OCI-LY3 (cell line): ENCODE data around the gene CDON.

ENCODE experiments used
- H2AFZ ChIP-seq: fragments of 200-600, 300-600 bp; shearing (Covaris generic); 2 replicates; pipeline ENCODE4 v1.6.0; 2014; ENCODE audit warnings: antibody characterized with exemption, low read depth, low read length
- H3K27ac ChIP-seq: fragments of 200-600, 300-600 bp; sonication (generic); 2 replicates; pipeline ENCODE4 v1.5.1; 2014; ENCODE audit warnings: mild to moderate bottlenecking, low read length, moderate library complexity, mixed read lengths
- H3K27me3 ChIP-seq: fragments of 200-600, 300-600 bp; sonication (generic); 2 replicates; pipeline ENCODE4 v1.6.1; 2014; ENCODE audit warnings: low read depth, low read length, mixed read lengths
- H3K36me3 ChIP-seq: fragments of 200-600, 300-600 bp; sonication (generic); replicated peaks from 2 replicates; pipeline ENCODE3; 2014; ENCODE audit warnings: low read depth, low read length, mixed read lengths
- H3K4me1 ChIP-seq: fragments of 300-600, 200-600 bp; sonication (generic); 2 replicates; pipeline ENCODE4 v1.6.1; 2014; ENCODE audit warnings: low read length, mixed read lengths
- H3K4me2 ChIP-seq: fragments of 200-600, 300-600 bp; sonication (generic); 2 replicates; pipeline ENCODE4 v1.6.1; 2014; ENCODE audit warnings: low read length, mixed read lengths
- H3K4me3 ChIP-seq: fragments of 300-600, 200-600 bp; sonication (generic); 2 replicates; pipeline ENCODE4 v1.5.1; 2014; ENCODE audit warnings: antibody characterized with exemption, mild to moderate bottlenecking, low read length, moderate library complexity
- H3K79me2 ChIP-seq: fragments of 300-600, 200-600 bp; shearing (Covaris generic); 2 replicates; pipeline ENCODE4 v1.6.1; 2014; ENCODE audit warnings: mild to moderate bottlenecking, low read length, mixed read lengths
- H3K9ac ChIP-seq: fragments of 300-600, 200-600 bp; shearing (Covaris generic); 2 replicates; pipeline ENCODE4 v1.6.0; 2014; ENCODE audit warnings: mild to moderate bottlenecking, low read length, moderate library complexity
- H3K9me3 ChIP-seq: fragments of 200-600, 300-600 bp; shearing (Covaris generic); 2 replicates; pipeline ENCODE4 v1.6.1; 2014; ENCODE audit warnings: low read length, mixed read lengths; ENCODE audit not compliant: insufficient read depth
- H4K20me1 ChIP-seq: fragments of 200-600, 300-600 bp; sonication (generic); 2 replicates; pipeline ENCODE4 v1.6.1; 2016; ENCODE audit warnings: low read length, mixed read lengths; ENCODE audit not compliant: insufficient read depth
- CTCF ChIP-seq: fragments of 200-600, 300-600 bp; sonication (generic); IDR thresholded peaks from 2 replicates; pipeline ENCODE4 v1.5.1; 2014; ENCODE audit warnings: antibody characterized with exemption, low read length, low read depth
- EZH2phosphoT487 ChIP-seq: fragments of 200-600 bp; shearing (Covaris generic); IDR thresholded peaks from 2 replicates; pipeline ENCODE4 v1.6.1; 2018; ENCODE audit warnings: antibody characterized with exemption, mixed run types, low read depth

Gene CDON

GRCh38 chr11:126082251-126083109 is 19.8 kb upstream of the CDON start:
- Histone ChIP-seq H3K79me2 (no peaks in the 10 kb centered on the region), H3K36me3 (no peaks in the 10 kb centered on the region), H3K9me3 (no peaks in the 10 kb centered on the region), H2AFZ (no peak overlapping the region), H3K4me1 (no peaks in the 10 kb centered on the region), H3K27ac (no peak overlapping the region), H3K4me2 (no peak overlapping the region), H3K4me3 (no peak overlapping the region), H3K9ac (no peak overlapping the region), H3K27me3 (no peaks in the 10 kb centered on the region), H4K20me1 (no peaks in the 10 kb centered on the region)
- TF ChIP-seq EZH2phosphoT487, result no peak
- no peak for TF ChIP-seq CTCF

- Histone ChIP-seq H3K27me3 (no peaks in the 10 kb centered on the region), H3K79me2 (no peaks in the 10 kb centered on the region), H3K36me3 (no peaks in the 10 kb centered on the region), H3K4me2 (no peak overlapping the region), H3K27ac (no peak overlapping the region), H3K4me1 (no peaks in the 10 kb centered on the region), H3K4me3 (no peak overlapping the region), H2AFZ (no peak overlapping the region), H3K9me3 (no peaks in the 10 kb centered on the region), H4K20me1 (no peaks in the 10 kb centered on the region), H3K9ac (no peak overlapping the region)
- no peak for TF ChIP-seq EZH2phosphoT487
- no peak for TF ChIP-seq CTCF
Observed at GRCh38 chr11:126081915-126082250, 19.2 kb upstream of the CDON start.

GRCh38 chr11:126080161-126080941 is 17.7 kb upstream of the CDON start:
- TF ChIP-seq EZH2phosphoT487, result no peak
- TF ChIP-seq CTCF, result no peak
- Histone ChIP-seq H3K27ac (no peak overlapping the region), H3K9ac (no peak overlapping the region), H3K9me3 (no peaks in the 10 kb centered on the region), H3K36me3 (no peaks in the 10 kb centered on the region), H3K4me2 (no peak overlapping the region), H4K20me1 (no peaks in the 10 kb centered on the region), H2AFZ (no peak overlapping the region), H3K27me3 (no peaks in the 10 kb centered on the region; the same call in 1 of the 2 replicates), H3K4me3 (no peak overlapping the region), H3K79me2 (no peaks in the 10 kb centered on the region), H3K4me1 (no peaks in the 10 kb centered on the region)

- H3K27ac ChIP-seq, result no peak overlapping the region
- no peak overlapping the region for H3K4me3 ChIP-seq
- H3K36me3 ChIP-seq, result no peaks in the 10 kb centered on the region
- H3K4me1 ChIP-seq, result no peaks in the 10 kb centered on the region
- no peak overlapping the region for H2AFZ ChIP-seq
- no peak overlapping the region for H3K9ac ChIP-seq
- TF ChIP-seq EZH2phosphoT487 (no peak), CTCF (no peak)
- no peaks in the 10 kb centered on the region for H3K9me3 ChIP-seq
- H4K20me1 ChIP-seq, result no peaks in the 10 kb centered on the region
- no peaks in the 10 kb centered on the region; the same call in 1 of the 2 replicates for H3K27me3 ChIP-seq
- H3K79me2 ChIP-seq, result no peaks in the 10 kb centered on the region
- no peak overlapping the region for H3K4me2 ChIP-seq
Observed at GRCh38 chr11:126079621-126080124, 17.0 kb upstream of the CDON start.
